MM.1S (cell line): ENCODE measurements around the gene TIMM10.

Source experiments
- DNase-seq: peaks from one replicate; pipeline ENCODE4 v3.0.0-alpha.2; 2015
- H2AFZ ChIP-seq: fragments of 300-600 bp; sonication (generic); 2 replicates; pipeline ENCODE4 v1.6.0; 2016; ENCODE audit warnings: antibody characterized with exemption, low read length
- H3F3A ChIP-seq: fragments of 300-600 bp; sonication (generic); 2 replicates; pipeline ENCODE4 v1.6.1; 2016; ENCODE audit warnings: mild to moderate bottlenecking, antibody characterized with exemption, low read length, moderate library complexity, mixed read lengths; ENCODE audit not compliant: insufficient read depth
- H3K27ac ChIP-seq: fragments of 300-600 bp; sonication (generic); 2 replicates; pipeline ENCODE4 v1.5.1; 2016; ENCODE audit warnings: mild to moderate bottlenecking, low read length
- H3K27me3 ChIP-seq: fragments of 300-600 bp; sonication (generic); replicated peaks from 2 replicates; pipeline ENCODE4 v1.6.0; 2016; ENCODE audit warnings: low read length; ENCODE audit not compliant: insufficient read depth
- H3K36me3 ChIP-seq: fragments of 300-600 bp; sonication (generic); replicated peaks from 2 replicates; pipeline ENCODE4 v1.6.1; 2016; ENCODE audit warnings: mild to moderate bottlenecking, low read length, mixed read lengths; ENCODE audit not compliant: insufficient read depth
- H3K4me1 ChIP-seq: fragments of 300-600 bp; sonication (generic); 2 replicates; pipeline ENCODE4 v1.6.1; 2016; ENCODE audit warnings: low read length, mixed read lengths
- H3K4me2 ChIP-seq: fragments of 300-600 bp; sonication (generic); 2 replicates; pipeline ENCODE4 v1.6.0; 2016; ENCODE audit warnings: low read depth, low read length
- H3K4me3 ChIP-seq: fragments of 300-600 bp; sonication (generic); 2 replicates; pipeline ENCODE4 v1.5.1; 2016; ENCODE audit warnings: low read length, mixed read lengths
- H3K79me2 ChIP-seq: fragments of 300-600 bp; sonication (generic); 2 replicates; pipeline ENCODE4 v1.6.1; 2016; ENCODE audit warnings: mixed run types, low read length, mixed read lengths
- H3K9ac ChIP-seq: fragments of 300-600 bp; sonication (generic); 2 replicates; pipeline ENCODE4 v1.6.1; 2016; ENCODE audit warnings: low read length, mixed read lengths
- H3K9me2 ChIP-seq: fragments of 300-600 bp; sonication (generic); replicated peaks from 2 replicates; pipeline ENCODE4 v1.6.1; 2016; ENCODE audit warnings: mild to moderate bottlenecking, low read length, mixed read lengths; ENCODE audit not compliant: insufficient read depth
- H3K9me3 ChIP-seq: fragments of 300-600 bp; sonication (generic); replicated peaks from 2 replicates; pipeline ENCODE4 v1.6.1; 2016; ENCODE audit warnings: mild to moderate bottlenecking, low read length, mixed read lengths; ENCODE audit not compliant: insufficient read depth
- H4K20me1 ChIP-seq: fragments of 300-600 bp; sonication (generic); 2 replicates; pipeline ENCODE4 v1.6.1; 2016; ENCODE audit warnings: mild to moderate bottlenecking, low read length, moderate library complexity, mixed read lengths; ENCODE audit not compliant: insufficient read depth
- CTCF ChIP-seq: fragments of 300-600 bp; sonication (generic); IDR thresholded peaks from 2 replicates; pipeline ENCODE4 v1.5.1; 2016; ENCODE audit warnings: antibody characterized with exemption, low read length, mixed read lengths
- EZH2 ChIP-seq: fragments of 300-600 bp; sonication (generic); optimal IDR thresholded peaks from 2 replicates; pipeline ENCODE3; 2017; ENCODE audit warnings: low read depth, mild to moderate bottlenecking, antibody characterized with exemption, low read length, mixed read lengths
- EZH2phosphoT487 ChIP-seq: fragments of 300-600 bp; sonication (generic); IDR thresholded peaks from 2 replicates; pipeline ENCODE4 v1.6.1; 2018; ENCODE audit warnings: antibody characterized with exemption, low read length

Gene TIMM10

DNA sequence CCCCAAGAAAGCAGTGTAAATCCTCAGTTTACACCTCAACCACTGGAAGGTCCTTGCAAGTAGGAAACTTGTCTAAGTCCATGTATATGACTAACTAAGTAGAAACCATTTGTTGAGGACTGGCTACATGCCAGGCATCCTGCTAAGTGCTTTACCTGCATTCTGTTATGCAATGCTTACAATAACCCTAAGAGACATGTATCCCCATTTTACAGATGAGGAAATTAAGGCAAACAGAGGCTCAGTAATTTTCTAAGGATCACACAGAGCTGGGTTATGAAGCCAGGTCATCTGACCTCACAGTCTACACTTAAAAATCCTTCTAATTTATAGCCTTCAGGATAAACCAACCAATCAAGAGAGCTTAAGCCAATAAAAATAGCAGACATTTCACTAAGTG, 1.5 kb downstream of the TIMM10 start:
- H3K27me3 ChIP-seq: no peaks in the 10 kb centered on the region
- no peak overlapping the region for H3K4me3 ChIP-seq
- H3K9ac ChIP-seq: no peak overlapping the region; the same call in 1 of the 2 replicates

DNA sequence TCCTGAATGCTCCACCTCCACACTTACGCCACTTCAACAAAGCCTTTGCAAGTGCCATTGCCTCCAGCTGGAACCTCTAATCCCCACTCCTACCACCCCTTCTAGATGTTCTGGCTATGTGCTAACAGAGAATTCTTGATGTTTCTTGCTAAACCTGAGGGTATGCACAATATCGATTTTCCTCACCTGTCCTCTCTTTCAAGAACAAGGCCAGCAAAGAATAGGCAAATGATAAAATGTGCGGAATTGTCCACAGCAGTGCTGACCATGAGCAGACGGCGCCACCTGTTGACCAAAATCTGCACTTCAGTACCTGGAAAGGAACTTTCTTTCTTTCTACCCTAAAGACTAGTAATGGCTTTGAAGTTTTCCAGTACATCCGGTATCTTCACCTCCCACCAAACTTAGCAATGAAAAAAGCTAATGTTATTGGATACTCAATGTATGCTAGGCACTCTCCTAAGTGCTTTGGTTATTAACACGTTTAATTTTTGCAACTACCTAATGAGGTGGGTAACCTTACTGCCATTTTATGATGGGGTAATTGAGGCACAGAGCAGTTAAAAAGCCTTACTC, 3.4 kb downstream of the TIMM10 start:
- no peaks in the 10 kb centered on the region for H3K36me3 ChIP-seq
- H4K20me1 ChIP-seq: no peaks in the 10 kb centered on the region
- peaks cover 35% of the 10 kb centered on the region for H3K79me2 ChIP-seq
- no peak overlapping the region for H2AFZ ChIP-seq
- no peak overlapping the region for H3K4me2 ChIP-seq
- TF ChIP-seq CTCF: peak; percentile 96
- no peak for TF ChIP-seq EZH2
- H3K9me3 ChIP-seq: no peaks in the 10 kb centered on the region
- H3K4me1 ChIP-seq: peaks cover 19% of the 10 kb centered on the region; the same call in 1 of the 2 replicates
- H3F3A ChIP-seq: peaks cover 7% of the 10 kb centered on the region; the same call in 1 of the 2 replicates
- no peak overlapping the region for H3K27ac ChIP-seq
- no peaks in the 10 kb centered on the region for H3K27me3 ChIP-seq
- no peaks in the 10 kb centered on the region for H3K9me2 ChIP-seq
- H3K9ac ChIP-seq: no peak overlapping the region; the same call in 1 of the 2 replicates
- peak; percentile 60 for DNase-seq
- no peak overlapping the region for H3K4me3 ChIP-seq

More for the DNA sequence above, 1.5 kb downstream of the TIMM10 start:
- no peaks in the 10 kb centered on the region for H3K9me3 ChIP-seq
- H2AFZ ChIP-seq: no peak overlapping the region
- no peak for DNase-seq
- peaks cover 35% of the 10 kb centered on the region for H3K79me2 ChIP-seq
- TF ChIP-seq EZH2: no peak
- no peak for TF ChIP-seq EZH2phosphoT487
- no peak for TF ChIP-seq CTCF
- no peak overlapping the region for H3K27ac ChIP-seq
- no peaks in the 10 kb centered on the region for H4K20me1 ChIP-seq
- H3K4me2 ChIP-seq: peak overlapping the region; percentile 71; the same call in 1 of the 2 replicates
- no peaks in the 10 kb centered on the region for H3K36me3 ChIP-seq
- peaks cover 7% of the 10 kb centered on the region; the same call in 1 of the 2 replicates for H3F3A ChIP-seq
- H3K4me1 ChIP-seq: peaks cover 19% of the 10 kb centered on the region; the same call in 1 of the 2 replicates
- no peaks in the 10 kb centered on the region for H3K9me2 ChIP-seq

- Histone ChIP-seq H4K20me1 (no peaks in the 10 kb centered on the region), H3K27me3 (no peaks in the 10 kb centered on the region), H3K79me2 (peaks cover 14% of the 10 kb centered on the region), H3K36me3 (no peaks in the 10 kb centered on the region), H3K9ac (no peak overlapping the region), H3K27ac (no peak overlapping the region), H3K9me3 (no peaks in the 10 kb centered on the region), H3K9me2 (no peaks in the 10 kb centered on the region), H3F3A (no peaks in the 10 kb centered on the region), H3K4me3 (no peak overlapping the region), H2AFZ (no peak overlapping the region), H3K4me1 (no peaks in the 10 kb centered on the region), H3K4me2 (no peak overlapping the region)
- DNase-seq: no peak
- TF ChIP-seq CTCF: no peak
- no peak for TF ChIP-seq EZH2phosphoT487
- no peak for TF ChIP-seq EZH2
These were observed 7.1 kb downstream of the TIMM10 start for GRCh38 chr11:57523419-57523818.
